Measurements from ENCODE around the gene SNX5.
A peak's percentile ranks its signal among the peaks of the same experiment; 100 is the strongest.

Gene SNX5

GRCh38 chr20:17910828-17911294 is 57.7 kb downstream of the SNX5 start:
- no peak for DNase-seq

GRCh38 chr20:17909869-17910321 is 58.7 kb downstream of the SNX5 start:
- DNase-seq, result no peak

- no peak for DNase-seq
These were observed 63.0 kb downstream of the SNX5 start for GRCh38 chr20:17905544-17905943.

- DNase-seq, result no peak
These were observed 64.6 kb downstream of the SNX5 start for GRCh38 chr20:17904027-17904426.

- DNase-seq, result no peak
These were observed 66.0 kb downstream of the SNX5 start for GRCh38 chr20:17902531-17903083.

GRCh38 chr20:17901971-17902370 is 66.6 kb downstream of the SNX5 start:
- no peak for DNase-seq

GRCh38 chr20:17898548-17898994 is 70.0 kb downstream of the SNX5 start:
- peak; percentile 65 for DNase-seq

- DNase-seq, result no peak
These were observed 70.9 kb downstream of the SNX5 start for GRCh38 chr20:17897566-17898307.

- no peak for DNase-seq
These were observed 71.7 kb downstream of the SNX5 start for GRCh38 chr20:17896771-17897369.

GRCh38 chr20:17896193-17896723 is 72.3 kb downstream of the SNX5 start:
- no peak for DNase-seq

- DNase-seq, result peak; percentile 27
These were observed 72.9 kb downstream of the SNX5 start for GRCh38 chr20:17895641-17896171.

GRCh38 chr20:17893445-17893844 is 75.1 kb downstream of the SNX5 start:
- DNase-seq, result no peak

- no peak for DNase-seq
These were observed 76.2 kb downstream of the SNX5 start for GRCh38 chr20:17892189-17892938.

All from CD4-positive, alpha-beta T cell treated with Interleukin-6 for 4 hours (primary cell).